ENCODE data around the gene OR10H4. TPM values are rescaled to one million over a fixed set of nuclear protein-coding genes. Genes with fewer than 3 reads are reported as not detected.
"Not testable (repeated sequence)": the region's sequence is repeated elsewhere in the genome, so short reads cannot be mapped to it uniquely, and the experiment has no call there.

OR10H4 gene
- total RNA-seq, 1 donor from 2014 or later = not detected

GRCh38 chr19:15937771-15938170 lies 11.0 kb upstream of the OR10H4 start:
- DNase-seq (ENCODE audit: low read depth, low spot score) = no peak

- DNase-seq (ENCODE audit: low read depth, low spot score) = no peak
Observed at GRCh38 chr19:15944401-15944800, 4.4 kb upstream of the OR10H4 start.

DNA sequence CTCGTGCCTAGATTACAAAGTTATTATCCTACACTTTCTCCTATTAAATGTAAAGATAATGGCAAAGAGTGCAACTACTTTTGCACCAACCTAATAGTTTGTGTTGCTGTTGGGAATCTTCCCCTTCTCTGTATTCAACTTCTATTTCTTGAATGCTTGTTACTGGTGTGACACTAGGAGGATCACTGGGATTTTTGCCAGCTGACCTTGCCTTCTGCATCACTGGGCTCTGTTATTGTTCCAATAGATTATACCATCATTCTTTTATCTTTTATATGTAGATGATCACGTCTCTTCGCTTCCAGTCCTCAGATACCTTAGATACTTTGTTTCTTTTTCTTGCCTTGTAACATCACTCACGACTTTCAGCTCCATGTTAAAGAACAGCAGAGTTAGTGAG lies 3.5 kb upstream of the OR10H4 start:
- DNase-seq (ENCODE audit: low read depth, low spot score) = no peak

DNA sequence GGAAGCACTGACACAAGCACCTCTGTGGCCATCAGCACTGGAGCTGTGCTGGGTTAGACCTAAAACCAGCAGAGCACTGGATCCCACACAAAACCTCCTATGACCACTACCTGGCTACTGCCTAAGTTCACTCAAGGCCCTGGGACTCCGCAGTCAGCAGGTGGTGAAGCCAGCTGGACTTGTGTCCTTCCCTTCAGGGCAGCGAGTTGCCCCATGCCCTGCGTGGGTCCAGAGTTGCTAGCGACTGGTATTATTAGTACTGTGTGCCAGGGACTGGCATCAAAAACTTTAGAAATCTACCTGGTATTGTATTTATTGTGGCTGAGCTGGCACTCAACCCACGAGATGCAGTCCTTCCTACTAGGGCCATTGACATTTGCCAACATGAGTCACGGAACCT lies 6.0 kb downstream of the OR10H4 start:
- no peak for DNase-seq (ENCODE audit: low read depth, low spot score)

DNA sequence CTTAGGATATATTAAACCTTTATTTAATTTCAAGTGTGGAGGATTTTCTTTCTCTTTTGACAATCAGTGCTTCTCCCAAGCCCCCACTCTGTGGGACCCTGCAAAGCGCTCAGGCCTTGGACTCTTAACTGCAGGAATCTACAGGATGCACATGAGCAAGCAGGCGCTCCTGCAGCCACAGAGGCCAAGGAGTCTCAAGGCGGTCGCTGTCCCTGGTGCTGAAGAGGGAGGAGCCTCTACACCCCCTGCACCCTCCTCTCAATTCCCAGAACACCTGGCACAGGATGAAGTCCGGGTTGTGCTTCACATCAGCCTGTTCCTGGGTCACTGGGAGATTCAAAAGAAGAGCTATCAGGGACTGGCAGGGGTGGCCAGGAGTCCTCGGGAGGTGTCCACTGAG lies 13.5 kb downstream of the OR10H4 start:
- no peak for DNase-seq (ENCODE audit: low read depth, low spot score)

- no peak for DNase-seq (ENCODE audit: low read depth, low spot score)
Observed at GRCh38 chr19:15964231-15964630, 15.4 kb downstream of the OR10H4 start.

DNA sequence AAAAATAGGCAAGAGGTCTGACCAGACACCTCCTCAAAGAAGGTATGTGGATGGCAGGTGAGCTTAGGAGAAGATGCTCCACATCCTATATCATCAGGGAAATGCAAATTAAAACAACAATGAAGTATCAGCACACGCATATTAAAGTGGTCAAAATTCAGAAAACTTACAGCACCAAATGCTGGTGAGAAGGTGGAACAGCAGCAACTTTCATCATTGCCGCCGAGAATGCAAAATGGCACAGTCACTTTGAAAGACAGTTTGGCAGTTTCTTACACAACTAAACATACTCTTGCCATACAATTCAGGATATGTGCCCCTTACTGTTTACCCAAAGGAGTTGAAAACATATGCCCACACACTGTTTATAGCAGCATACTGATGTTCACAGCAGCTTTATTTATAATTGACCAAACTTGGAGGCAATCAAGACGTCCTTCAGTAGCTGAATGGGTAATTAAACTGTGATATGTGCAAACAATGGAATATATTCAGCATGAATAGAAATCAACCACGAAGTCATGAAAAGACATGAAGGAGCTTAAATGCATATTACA lies 22.5 kb downstream of the OR10H4 start:
- DNase-seq (ENCODE audit: low read depth, low spot score) = no peak

DNA sequence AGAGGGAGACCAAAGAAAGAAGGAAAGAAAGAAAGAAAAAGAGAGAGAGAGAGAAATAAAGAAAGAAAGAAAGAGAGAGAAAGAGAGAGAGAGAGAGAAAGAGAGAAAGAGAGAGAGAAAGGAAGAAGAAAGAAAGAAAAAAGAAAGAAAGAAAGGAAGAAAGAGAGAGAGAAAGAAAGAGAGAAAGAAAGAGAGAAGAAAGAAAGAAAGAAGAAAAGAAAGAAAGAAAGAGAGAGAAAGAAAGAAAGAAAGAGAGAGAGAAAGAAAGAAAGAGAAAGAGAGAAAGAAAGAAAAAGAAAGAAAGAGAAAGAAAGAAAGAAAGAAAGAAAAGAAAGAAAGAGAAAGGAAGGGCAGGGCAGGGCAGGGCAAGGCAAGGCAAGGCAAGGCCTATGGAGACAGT lies 23.2 kb downstream of the OR10H4 start:
- not testable (repeated sequence) for DNase-seq (ENCODE audit: low read depth, low spot score)

GRCh38 chr19:15974856-15975255 lies 26.0 kb downstream of the OR10H4 start:
- DNase-seq (ENCODE audit: low read depth, low spot score) = no peak

DNA sequence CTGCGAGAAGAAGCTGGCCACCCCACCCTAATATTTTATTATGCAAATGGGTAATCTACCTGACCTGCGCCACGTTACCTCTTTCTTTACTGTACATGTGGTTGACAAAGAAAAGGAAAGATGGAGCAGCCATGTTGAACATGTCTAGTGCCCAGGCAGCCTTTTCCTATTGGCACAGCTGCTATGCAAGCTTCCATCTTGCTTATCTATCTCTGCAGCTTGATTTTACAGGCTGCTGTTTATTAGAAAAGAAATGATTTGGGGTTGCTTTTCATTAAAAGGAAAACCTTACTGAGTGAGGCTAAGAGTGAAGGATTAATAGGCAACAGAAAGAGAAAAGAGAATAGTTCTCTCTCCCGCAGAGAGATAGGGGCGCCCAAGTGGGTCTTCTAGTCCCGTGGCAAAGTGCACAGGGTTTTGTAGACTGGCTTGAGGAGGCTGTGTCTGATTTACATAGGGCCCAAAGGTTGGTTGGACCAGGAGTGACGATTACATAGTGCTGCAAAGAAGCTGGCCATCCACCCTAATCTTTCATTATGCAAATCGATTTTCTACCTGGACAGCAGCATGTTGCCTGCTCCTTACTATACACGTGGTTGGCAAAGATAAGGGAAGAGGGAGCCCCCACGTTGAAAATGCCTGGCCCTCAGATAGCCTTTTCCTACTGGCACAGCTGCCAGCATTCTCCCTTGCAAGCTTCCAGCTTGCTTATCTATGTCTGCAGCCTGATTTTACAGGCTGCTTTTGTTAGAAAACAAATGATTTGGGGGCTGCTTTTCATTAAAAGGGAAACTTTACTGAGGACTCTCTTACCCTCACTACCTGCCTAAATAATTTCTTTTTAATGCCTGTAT lies 28.3 kb downstream of the OR10H4 start:
- DNase-seq (ENCODE audit: low read depth, low spot score) = no peak

DNA sequence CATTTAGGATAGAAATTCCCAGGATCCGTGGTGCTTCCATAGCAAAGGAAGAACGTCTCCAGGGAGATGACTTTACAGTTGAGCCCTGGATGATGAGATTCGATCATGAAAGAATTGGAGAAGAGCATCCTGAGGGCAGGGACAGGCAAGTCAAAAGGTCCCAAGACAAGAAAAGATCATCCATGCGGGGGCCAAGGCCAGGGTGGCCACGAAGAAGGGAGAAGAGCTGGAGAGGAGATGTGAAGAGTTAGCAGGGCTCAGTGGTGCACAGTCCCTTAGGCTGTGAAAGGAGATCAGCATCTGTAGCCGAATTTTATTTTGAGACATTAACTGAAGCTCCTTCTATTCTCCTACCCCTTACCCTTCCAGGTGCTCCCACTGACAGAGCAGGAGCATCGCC lies 28.9 kb downstream of the OR10H4 start:
- no peak for DNase-seq (ENCODE audit: low read depth, low spot score)

DNA sequence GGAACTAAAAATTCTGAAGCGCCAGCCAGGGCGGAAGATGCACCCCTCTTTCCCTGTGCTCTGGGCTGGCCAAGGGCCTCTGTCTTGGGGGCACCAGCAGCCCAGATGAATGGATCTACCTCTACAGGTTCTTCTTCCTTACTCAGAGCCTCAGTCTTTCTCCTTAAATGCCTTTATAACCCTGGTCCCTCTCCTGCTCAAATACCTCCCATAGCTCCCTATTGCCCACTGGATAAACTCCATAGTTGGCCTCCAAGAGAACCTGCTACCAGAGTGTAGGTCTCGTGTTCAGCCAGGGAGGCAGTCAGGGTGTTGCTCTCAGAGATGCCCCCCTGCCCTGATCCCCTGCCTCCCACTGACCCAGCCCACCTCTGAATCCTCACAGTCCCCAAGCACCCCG lies 30.5 kb downstream of the OR10H4 start:
- DNase-seq (ENCODE audit: low read depth, low spot score) = no peak

GRCh38 chr19:15985831-15986230 lies 37.0 kb downstream of the OR10H4 start:
- not testable (repeated sequence) for DNase-seq (ENCODE audit: low read depth, low spot score)

DNA sequence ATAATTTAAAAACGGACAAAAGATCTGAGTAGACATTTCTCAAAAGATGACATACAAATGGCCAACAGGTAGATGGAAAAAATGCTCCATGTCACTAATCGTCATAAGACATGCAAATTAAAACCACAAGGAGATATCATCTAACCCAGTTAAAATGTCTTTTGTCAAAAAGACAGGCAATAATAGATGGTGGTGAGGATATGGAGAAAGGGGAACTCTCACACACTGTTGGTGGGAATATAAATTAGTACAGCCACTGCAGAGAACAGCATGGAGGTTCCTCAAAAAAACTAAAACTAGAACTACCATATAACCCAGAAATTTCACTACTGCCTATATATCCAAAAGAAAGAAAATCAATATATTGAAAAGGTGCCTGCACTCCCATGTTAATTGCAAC lies 37.9 kb downstream of the OR10H4 start:
- DNase-seq (ENCODE audit: low read depth, low spot score) = no peak

GRCh38 chr19:15989889-15990288 lies 41.1 kb downstream of the OR10H4 start:
- no peak for DNase-seq (ENCODE audit: low read depth, low spot score)

DNA sequence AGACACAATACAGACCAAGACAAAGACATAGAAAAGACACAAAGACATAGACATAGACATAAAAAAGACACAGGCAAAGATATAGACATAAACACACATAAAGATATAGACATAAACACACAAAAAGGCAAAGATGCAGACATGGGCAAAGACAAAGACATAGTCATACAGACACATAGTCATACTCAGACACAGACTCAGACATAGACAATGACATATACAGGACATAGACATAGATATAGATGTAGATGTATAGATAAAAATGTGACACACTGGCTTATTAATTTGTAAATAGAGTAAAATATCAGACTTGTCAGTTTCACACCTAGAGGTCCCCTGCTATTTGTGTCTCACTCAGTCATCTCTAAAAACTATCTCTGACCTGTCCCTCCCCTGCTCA lies 42.8 kb downstream of the OR10H4 start:
- DNase-seq (ENCODE audit: low read depth, low spot score) = no peak

- no peak for DNase-seq (ENCODE audit: low read depth, low spot score)
Observed at GRCh38 chr19:15992014-15992413, 43.2 kb downstream of the OR10H4 start.

DNA sequence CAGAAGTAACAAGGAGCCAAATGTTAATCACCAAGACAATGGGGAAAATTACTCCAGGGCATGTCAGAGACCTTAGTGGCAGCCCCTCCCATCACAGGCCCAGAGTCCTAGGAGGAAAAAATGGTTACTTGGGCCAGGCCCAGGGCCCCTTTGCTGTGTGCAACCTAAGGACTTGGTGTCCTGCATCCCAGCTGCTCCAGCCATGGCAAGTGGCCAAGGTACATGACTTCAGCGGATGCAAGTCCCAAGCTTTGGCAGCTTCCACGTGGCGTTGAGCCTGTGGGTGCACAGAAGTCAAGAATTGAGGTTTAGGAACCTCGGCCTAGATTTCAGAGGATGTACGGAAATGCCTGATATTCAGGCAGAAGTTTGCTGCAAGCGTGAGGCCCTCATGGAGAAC lies 46.7 kb downstream of the OR10H4 start:
- DNase-seq (ENCODE audit: low read depth, low spot score) = no peak

DNA sequence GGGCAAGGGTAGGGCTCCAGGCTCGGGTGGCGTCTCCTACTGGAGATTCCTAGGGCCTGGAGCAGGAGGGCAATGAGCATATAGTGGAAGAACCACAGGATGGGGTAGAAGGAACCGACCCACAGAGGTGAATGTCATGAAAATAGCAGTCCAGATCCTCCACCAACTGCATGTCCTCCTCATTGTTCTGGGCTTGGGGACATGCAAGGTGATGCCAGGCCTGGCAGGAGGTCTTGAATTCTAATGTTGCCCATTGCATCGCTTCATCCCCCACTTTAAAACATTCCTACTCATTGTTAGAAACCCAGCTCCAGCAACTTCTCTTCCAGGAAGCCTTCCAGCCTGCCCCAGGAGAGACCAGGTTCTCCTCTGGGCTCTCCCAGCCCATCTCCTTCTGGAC lies 49.4 kb downstream of the OR10H4 start:
- DNase-seq (ENCODE audit: low read depth, low spot score) = no peak

Measured in pulmonary artery endothelial cell (primary cell).